HUES48 (cell line): Measurements from ENCODE around the gene SFXN5.
"Not testable (repeated sequence)": the region's sequence is repeated elsewhere in the genome, so short reads cannot be mapped to it uniquely, and the experiment has no call there.

Source experiments
- H3K27ac ChIP-seq: one replicate; pipeline ENCODE4 v1.7.0; 2013; ENCODE audit warnings: low read depth, low read length, inconsistent platforms
- H3K27me3 ChIP-seq: 2 replicates; pipeline ENCODE4 v1.6.1; 2013; ENCODE audit warnings: mild to moderate bottlenecking, low read length; ENCODE audit not compliant: control insufficient read depth, insufficient read depth
- H3K36me3 ChIP-seq: 2 replicates; pipeline ENCODE4 v1.6.1; 2013; ENCODE audit warnings: low read length; ENCODE audit not compliant: control insufficient read depth, insufficient read depth
- H3K4me1 ChIP-seq: 2 replicates; pipeline ENCODE4 v1.6.1; 2013; ENCODE audit warnings: mild to moderate bottlenecking, low read length; ENCODE audit not compliant: control insufficient read depth, insufficient read depth
- H3K4me3 ChIP-seq: 2 replicates; pipeline ENCODE4 v1.5.1; 2013; ENCODE audit warnings: mild to moderate bottlenecking, low read depth, low read length
- H3K9ac ChIP-seq: 2 replicates; pipeline ENCODE4 v1.6.1; 2013; ENCODE audit warnings: mild to moderate bottlenecking, low read depth, low read length, moderate library complexity
- H3K9me3 ChIP-seq: 2 replicates; pipeline ENCODE4 v1.6.1; 2013; ENCODE audit warnings: low read length; ENCODE audit not compliant: control insufficient read depth, insufficient read depth

SFXN5 gene

DNA sequence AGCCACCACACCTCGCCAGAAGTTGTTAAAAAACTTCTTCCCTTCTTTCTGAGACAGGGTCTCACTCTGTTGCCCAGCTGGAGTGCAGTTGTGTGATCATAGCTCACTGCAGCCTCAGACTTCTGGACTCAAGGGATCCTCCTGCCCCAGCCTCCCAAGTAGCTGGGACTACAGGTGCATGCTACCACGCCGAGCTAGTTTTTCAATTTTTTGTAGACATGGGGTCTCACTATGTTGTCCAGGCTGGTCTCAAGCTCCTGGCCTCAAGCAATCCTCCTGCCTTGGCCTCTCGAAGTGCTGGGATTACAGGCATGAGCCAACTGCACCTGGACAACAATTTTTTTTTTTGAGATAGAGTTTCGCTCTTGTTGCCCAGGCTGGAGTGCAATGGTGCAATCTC, 6.4 kb downstream of the SFXN5 start:
- not testable (repeated sequence) for H3K9ac ChIP-seq, H3K27me3 ChIP-seq, H3K36me3 ChIP-seq, H3K4me3 ChIP-seq, H3K9me3 ChIP-seq
- peak overlapping the region; percentile 85 for H3K27ac ChIP-seq
- peaks cover 30% of the 10 kb centered on the region for H3K4me1 ChIP-seq

DNA sequence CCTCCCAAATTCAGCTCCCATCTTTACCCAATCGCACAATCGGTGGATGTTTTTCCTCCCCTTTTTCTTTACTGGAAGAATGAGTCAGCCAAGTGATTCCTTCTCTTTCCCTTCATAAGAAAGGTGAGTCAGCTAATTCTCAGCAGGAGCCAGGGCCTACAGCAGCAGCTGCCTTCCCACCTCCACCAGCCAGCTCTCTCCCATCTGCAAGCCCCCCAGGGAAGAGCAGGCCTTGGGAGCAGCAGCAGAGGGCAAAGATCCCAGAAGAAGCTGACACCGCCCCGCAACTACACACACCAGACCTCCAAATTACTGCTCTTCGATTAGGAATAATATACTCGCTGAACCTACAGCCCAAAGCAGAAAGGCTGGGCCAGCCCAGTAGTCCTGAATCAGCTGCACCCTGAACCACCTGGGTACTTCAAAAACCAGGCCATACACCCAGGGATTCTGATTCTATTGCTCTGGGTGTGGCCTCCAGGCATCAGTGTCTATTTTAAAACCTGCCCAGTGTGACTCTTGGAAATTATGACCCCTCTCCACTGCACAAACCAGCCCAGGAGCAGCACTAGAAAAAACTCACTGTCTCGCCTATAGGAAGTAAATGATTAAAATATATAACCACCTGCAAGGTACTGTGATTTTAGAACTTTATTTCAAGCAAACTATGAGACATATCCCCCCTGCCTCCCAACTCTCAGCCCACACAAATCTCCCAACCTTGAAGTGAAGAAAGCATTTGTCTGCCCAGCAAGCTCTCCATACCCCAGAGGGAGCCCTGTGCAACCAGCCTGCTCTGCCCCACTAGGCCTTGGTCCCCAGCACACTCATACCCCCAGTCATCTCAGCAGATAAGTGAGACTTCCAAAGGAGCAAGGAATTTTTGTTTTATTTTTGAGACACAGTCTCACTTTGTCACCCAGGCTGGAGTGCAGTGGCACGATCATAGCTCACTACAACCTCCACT, 7.3 kb downstream of the SFXN5 start:
- Histone ChIP-seq H3K9ac (peak overlapping the region; percentile 54; the same call in 1 of the 2 replicates), H3K27me3 (no peaks in the 10 kb centered on the region), H3K4me3 (peak overlapping the region; percentile 2; the same call in 1 of the 2 replicates), H3K9me3 (no peaks in the 10 kb centered on the region), H3K4me1 (peaks cover 21% of the 10 kb centered on the region), H3K27ac (peak overlapping the region; percentile 85), H3K36me3 (peaks cover 8% of the 10 kb centered on the region; the same call in 1 of the 2 replicates)

DNA sequence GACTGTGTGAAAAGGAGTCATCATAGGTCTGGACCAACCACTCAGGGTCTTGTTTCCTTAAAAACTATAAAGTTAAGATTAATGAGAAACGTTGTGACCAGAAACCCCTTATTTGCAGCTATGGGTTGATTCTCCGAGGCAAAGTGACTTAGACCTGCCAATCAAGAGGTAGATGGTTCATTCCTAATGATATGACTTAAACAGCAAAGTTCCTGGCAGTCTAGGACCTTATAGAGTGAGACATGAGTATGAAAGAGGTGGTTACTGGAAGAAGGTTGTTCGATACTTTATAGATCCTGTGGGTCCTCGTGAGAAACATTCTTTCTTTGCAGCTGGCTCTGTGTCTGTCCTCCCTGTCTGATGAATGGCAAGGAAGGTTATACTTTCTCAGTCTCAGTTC, 8.0 kb downstream of the SFXN5 start:
- peak overlapping the region; percentile 54; the same call in 1 of the 2 replicates for H3K9ac ChIP-seq
- H3K27me3 ChIP-seq = no peaks in the 10 kb centered on the region
- peak overlapping the region; percentile 85 for H3K27ac ChIP-seq
- H3K36me3 ChIP-seq = peaks cover 8% of the 10 kb centered on the region; the same call in 1 of the 2 replicates
- H3K4me3 ChIP-seq = peak overlapping the region; percentile 2; the same call in 1 of the 2 replicates
- no peaks in the 10 kb centered on the region for H3K9me3 ChIP-seq
- peaks cover 18% of the 10 kb centered on the region for H3K4me1 ChIP-seq

DNA sequence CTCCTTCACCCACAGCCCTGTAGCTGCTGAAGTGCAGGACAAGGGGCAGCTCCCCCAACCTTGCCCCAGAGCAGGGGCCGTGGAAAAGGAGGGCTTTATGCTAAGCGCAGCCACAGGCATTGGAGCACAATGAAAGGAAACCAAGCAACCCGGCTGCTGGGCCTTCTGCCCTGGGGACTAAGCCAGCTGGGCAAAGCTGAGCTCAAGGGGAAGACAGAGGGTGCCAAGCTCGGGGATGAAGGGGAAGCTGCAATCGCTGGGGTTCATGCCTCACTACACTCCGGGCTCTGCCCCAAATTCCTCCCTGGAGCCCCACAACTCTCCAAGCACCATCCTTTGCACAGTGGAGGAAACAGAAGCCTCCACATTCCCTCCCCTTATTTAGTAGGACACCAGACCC, 12.4 kb downstream of the SFXN5 start:
- H3K36me3 ChIP-seq = peaks cover 22% of the 10 kb centered on the region
- H3K4me3 ChIP-seq = no peak overlapping the region
- no peak overlapping the region for H3K27ac ChIP-seq

DNA sequence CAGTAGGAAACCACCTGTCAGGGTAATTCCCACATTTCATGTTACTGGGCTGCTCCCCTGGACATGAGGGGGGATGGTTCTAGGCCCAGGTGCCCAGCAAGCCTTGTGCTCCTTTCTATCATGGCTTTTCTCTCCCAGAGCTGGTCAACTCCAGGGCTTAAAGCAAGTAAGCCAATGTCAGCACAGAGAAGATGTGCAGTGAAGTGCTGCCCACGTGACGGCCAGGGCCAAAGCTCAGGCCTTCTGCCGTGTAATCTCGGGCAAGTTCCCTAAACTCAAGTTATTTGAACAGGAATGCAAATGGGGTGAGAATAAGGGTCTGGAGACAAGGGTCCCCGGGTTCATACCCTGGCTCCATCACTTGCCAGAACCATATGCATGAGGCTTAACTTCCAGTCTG, 16.5 kb downstream of the SFXN5 start:
- no peak overlapping the region for H3K27ac ChIP-seq
- H3K9me3 ChIP-seq = 0 out of 2 replicates have a peak, but pooled peaks cover 4% of the 10 kb centered on the region
- H3K4me3 ChIP-seq = no peak overlapping the region
- no peaks in the 10 kb centered on the region for H3K27me3 ChIP-seq
- peaks cover 24% of the 10 kb centered on the region; the same call in 1 of the 2 replicates for H3K36me3 ChIP-seq
- H3K4me1 ChIP-seq = peaks cover 7% of the 10 kb centered on the region; the same call in 1 of the 2 replicates
- no peak overlapping the region for H3K9ac ChIP-seq

More for the DNA sequence above, 12.4 kb downstream of the SFXN5 start:
- no peak overlapping the region for H3K9ac ChIP-seq
- H3K4me1 ChIP-seq = peaks cover 12% of the 10 kb centered on the region
- 0 out of 2 replicates have a peak, but pooled peaks cover 4% of the 10 kb centered on the region for H3K9me3 ChIP-seq
- H3K27me3 ChIP-seq = no peaks in the 10 kb centered on the region

DNA sequence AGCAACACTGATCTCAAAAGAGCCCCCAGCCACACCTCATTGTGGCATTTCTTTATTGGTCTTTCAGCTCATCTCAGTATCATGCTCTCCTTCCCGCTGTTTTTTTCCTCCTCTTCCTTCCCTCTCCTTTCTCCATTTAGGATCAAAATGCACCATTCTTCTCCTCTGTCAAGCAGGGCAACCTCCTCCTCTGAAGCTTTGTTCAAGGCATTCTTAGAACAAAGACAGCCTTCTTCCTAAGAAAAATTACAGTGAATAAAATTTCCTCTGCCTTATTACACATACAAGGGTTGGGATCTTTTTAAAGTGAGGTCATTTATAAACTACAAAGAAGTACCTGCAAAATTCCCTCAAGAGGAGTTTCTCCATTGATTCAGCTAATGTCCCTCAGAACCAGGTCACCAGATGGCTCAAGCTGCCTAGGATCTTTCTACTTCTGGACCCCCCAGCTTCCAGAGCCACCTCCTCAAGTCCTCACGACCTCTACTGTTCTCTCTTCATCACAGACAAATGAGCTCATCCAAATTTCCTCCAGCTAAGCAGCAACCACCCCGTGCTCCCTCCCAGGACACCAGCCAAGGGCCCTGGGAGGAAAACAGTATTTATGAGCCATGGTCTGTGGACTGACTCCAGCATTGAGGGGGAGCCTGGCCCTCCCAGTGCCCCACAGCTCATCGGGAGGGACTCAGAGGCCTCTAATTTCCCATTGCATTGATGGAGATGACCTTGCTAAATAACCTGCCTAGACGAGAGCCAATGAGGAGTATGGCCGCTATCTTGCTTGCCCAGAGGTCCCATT, 18.0 kb downstream of the SFXN5 start:
- H3K27ac ChIP-seq = no peak overlapping the region
- H3K9me3 ChIP-seq = 0 out of 2 replicates have a peak, but pooled peaks cover 4% of the 10 kb centered on the region
- peaks cover 12% of the 10 kb centered on the region; the same call in 1 of the 2 replicates for H3K4me1 ChIP-seq
- H3K36me3 ChIP-seq = peaks cover 24% of the 10 kb centered on the region; the same call in 1 of the 2 replicates
- H3K4me3 ChIP-seq = no peak overlapping the region
- H3K9ac ChIP-seq = no peak overlapping the region
- H3K27me3 ChIP-seq = no peaks in the 10 kb centered on the region

DNA sequence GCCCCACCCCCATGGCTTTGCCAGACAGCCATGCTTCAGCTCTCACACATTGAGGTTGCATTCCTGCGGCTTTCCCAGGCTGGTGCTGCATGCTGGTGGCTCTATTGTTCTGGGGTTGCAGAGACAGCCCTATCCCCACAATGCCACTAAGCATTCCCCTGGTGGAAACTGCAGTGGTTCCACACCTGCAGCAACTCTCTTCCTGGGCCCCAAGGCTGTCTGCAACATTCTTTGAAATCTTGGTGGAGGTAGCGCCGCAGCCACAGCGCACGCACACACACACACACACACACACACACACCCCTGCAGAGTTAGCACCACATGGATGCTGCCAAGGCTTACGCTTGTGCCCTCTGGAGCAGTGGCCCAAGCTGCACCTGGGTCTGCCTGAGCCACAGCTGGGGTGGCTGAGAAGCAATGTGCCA, 21.4 kb downstream of the SFXN5 start:
- peak overlapping the region; percentile 69 for H3K27ac ChIP-seq
- no peak overlapping the region for H3K9ac ChIP-seq
- no peaks in the 10 kb centered on the region for H3K9me3 ChIP-seq
- no peak overlapping the region for H3K4me3 ChIP-seq
- H3K27me3 ChIP-seq = no peaks in the 10 kb centered on the region
- H3K4me1 ChIP-seq = peaks cover 12% of the 10 kb centered on the region; the same call in 1 of the 2 replicates
- peaks cover 7% of the 10 kb centered on the region; the same call in 1 of the 2 replicates for H3K36me3 ChIP-seq

DNA sequence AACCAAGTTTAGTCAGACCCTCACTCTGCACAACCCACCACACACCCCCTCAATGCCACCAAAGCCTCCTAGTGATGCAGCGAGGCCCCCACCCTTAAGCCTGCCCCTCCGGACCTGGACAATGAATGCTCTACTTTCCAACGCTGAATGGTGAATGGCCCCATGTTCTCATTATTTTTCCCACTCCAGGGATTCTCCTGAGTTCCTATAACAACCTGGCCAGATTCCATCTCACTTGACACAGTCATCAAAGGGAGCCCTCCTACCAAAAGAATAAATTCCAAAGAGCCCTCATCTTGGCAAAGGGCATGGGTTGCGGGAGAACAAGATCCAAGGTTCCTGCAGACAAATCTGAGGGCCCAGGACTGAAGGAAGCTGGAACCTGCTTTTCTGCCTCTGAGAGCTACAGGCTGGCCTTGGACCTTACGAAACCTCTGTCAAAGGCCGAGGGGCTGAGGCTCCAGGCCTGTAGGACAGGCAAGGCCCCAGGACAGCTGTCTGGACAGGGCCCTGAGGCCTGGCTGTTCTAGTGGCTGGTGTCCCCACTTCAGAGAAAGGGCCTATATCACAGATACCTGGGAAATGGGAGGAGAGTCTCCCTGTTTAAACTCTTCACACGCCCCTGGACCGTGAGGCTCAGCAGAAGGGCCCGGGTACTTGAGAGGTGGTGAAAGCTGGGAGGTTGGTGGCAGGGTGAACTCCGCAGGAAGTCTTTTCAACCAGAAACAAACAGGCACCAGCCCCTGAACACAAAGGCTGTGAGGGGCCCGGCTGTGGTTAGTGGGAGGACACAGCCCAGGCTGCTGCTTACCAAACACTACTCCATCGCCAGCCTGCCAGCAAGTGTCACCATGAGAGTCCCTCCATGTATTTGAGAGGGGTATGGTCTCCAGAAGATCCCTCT, 27.3 kb downstream of the SFXN5 start:
- Histone ChIP-seq H3K27me3 (no peaks in the 10 kb centered on the region), H3K4me3 (no peak overlapping the region), H3K36me3 (0 out of 2 replicates have a peak, but pooled peaks cover 7% of the 10 kb centered on the region), H3K4me1 (no peaks in the 10 kb centered on the region), H3K9ac (no peak overlapping the region), H3K27ac (no peak overlapping the region), H3K9me3 (no peaks in the 10 kb centered on the region)

DNA sequence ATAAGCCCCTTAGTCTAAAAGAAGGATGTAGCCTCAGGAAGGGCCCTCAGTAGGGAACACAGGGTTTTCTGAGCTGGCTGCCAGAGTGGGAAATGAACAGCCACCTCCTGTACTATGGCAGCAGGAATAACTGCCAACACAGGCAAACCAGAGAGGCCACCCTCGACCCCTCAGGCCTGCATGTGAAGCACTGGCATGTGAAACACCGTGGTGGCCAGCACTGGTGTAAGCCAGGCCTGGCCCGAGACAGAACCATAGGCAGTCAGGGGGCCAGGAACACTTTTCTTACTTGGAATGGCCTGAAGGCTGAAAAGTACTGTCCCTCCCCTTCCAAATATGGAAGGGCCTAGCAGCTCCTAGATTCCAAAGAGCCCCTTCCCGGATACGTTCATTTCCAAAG, 28.2 kb downstream of the SFXN5 start:
- no peak overlapping the region for H3K9ac ChIP-seq
- no peaks in the 10 kb centered on the region for H3K4me1 ChIP-seq
- 0 out of 2 replicates have a peak, but pooled peaks cover 7% of the 10 kb centered on the region for H3K36me3 ChIP-seq
- H3K4me3 ChIP-seq = no peak overlapping the region
- no peak overlapping the region for H3K27ac ChIP-seq
- no peaks in the 10 kb centered on the region for H3K27me3 ChIP-seq
- H3K9me3 ChIP-seq = no peaks in the 10 kb centered on the region
